HG03175 (cell line): Measurements from ENCODE around the gene NELFCD.

Source experiments
- ATAC-seq: cut with Tn5 transposase; IDR thresholded peaks from one replicate; pipeline ENCODE4 v1.9.1; 2021; ENCODE audit warnings: mild to moderate bottlenecking, moderate library complexity; ENCODE audit not compliant: unreplicated experiment

Gene NELFCD

DNA sequence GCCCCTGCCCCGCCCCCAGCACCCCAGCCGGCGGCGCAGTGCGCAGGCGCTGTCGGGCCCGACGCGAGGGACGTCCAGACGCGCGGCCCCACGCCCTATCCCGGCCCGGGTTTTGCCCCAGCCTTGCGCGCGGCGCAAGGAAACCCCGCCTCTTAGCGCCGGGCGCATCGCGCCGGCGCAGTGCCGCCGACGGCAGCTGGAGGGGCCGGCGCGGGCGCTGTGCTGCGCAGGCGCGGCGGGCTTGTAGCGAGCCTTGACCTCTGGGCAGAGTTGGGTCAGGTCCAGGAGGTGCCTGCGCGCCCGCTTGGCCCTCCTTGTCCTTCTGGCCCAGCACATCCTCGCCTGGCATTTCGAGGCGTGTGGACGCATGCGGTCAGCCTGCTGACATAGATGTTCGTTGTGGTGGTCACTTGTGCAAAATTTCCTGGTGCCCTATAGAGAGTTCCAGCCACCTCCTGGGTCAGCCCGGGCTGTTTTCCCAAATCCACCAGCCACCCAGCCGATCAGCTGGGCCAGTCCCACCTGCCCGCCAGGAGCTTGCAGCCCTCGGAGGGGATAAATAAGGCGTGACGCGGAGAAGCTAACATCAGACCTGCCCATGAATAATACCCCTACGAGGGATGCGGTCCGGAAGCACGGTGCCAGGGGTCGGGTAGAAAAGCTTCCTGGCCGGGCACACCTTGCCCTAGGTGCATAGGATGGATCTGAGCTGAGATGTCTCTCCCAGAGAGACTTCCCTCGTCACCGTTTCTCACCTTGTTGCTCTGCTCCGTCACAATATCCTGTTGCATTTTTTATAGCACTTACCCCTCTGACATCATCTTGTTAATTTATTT, 62.0 kb downstream of the NELFCD start:
- peak; percentile 93 for ATAC-seq

GRCh38 chr20:59043698-59044097, 62.6 kb downstream of the NELFCD start:
- ATAC-seq, result no peak

- ATAC-seq, result no peak
These were observed 63.2 kb downstream of the NELFCD start for GRCh38 chr20:59044295-59044694.
